NCI-H1105 (cell line): ENCODE results near the gene LRFN2.
A peak's percentile ranks its signal among the peaks of the same experiment; 100 is the strongest.

Source experiments
- DNase-seq: peaks from one replicate; lab custom pipeline; 2025; lab: John Stamatoyannopoulos, UW

The LRFN2 gene

GRCh38 chr6:40586369-40587201 is 579 bp downstream of the LRFN2 start:
- DNase-seq: peak; percentile 23

- DNase-seq: peak; percentile 68
Observed at GRCh38 chr6:40585651-40586269, 1.4 kb downstream of the LRFN2 start.

GRCh38 chr6:40585223-40585622 is 1.9 kb downstream of the LRFN2 start:
- DNase-seq: no peak

GRCh38 chr6:40584741-40585140 is 2.4 kb downstream of the LRFN2 start:
- DNase-seq: no peak

GRCh38 chr6:40583709-40584108 is 3.5 kb downstream of the LRFN2 start:
- DNase-seq: no peak

- DNase-seq: no peak
Observed at GRCh38 chr6:40582892-40583291, 4.3 kb downstream of the LRFN2 start.

GRCh38 chr6:40579101-40579500 is 8.1 kb downstream of the LRFN2 start:
- DNase-seq: no peak

GRCh38 chr6:40577672-40578071 is 9.5 kb downstream of the LRFN2 start:
- DNase-seq: no peak

GRCh38 chr6:40573221-40573620 is 13.9 kb downstream of the LRFN2 start:
- no peak for DNase-seq

GRCh38 chr6:40569162-40569910 is 17.8 kb downstream of the LRFN2 start:
- DNase-seq: no peak

GRCh38 chr6:40568062-40568708 is 19.0 kb downstream of the LRFN2 start:
- no peak for DNase-seq

GRCh38 chr6:40563111-40563510 is 24.1 kb downstream of the LRFN2 start:
- DNase-seq: no peak

GRCh38 chr6:40559056-40559455 is 28.1 kb downstream of the LRFN2 start:
- no peak for DNase-seq

- DNase-seq: no peak
Observed at GRCh38 chr6:40558102-40558501, 29.1 kb downstream of the LRFN2 start.

- no peak for DNase-seq
Observed at GRCh38 chr6:40556881-40557280, 30.3 kb downstream of the LRFN2 start.

- no peak for DNase-seq
Observed at GRCh38 chr6:40556023-40556422, 31.1 kb downstream of the LRFN2 start.

GRCh38 chr6:40555092-40555491 is 32.1 kb downstream of the LRFN2 start:
- no peak for DNase-seq

GRCh38 chr6:40552941-40553340 is 34.2 kb downstream of the LRFN2 start:
- no peak for DNase-seq

GRCh38 chr6:40551966-40552505 is 35.1 kb downstream of the LRFN2 start:
- DNase-seq: no peak

GRCh38 chr6:40550202-40551101 is 36.7 kb downstream of the LRFN2 start:
- no peak for DNase-seq

GRCh38 chr6:40545954-40546353 is 41.2 kb downstream of the LRFN2 start:
- DNase-seq: no peak
